ENCODE measurements around the gene MAN1C1. TPM values are rescaled to one million over a fixed set of nuclear protein-coding genes. Genes with fewer than 3 reads are reported as not detected.

The MAN1C1 gene
- total RNA-seq, 1 donor from 2014 or later = 29.1 TPM

DNA sequence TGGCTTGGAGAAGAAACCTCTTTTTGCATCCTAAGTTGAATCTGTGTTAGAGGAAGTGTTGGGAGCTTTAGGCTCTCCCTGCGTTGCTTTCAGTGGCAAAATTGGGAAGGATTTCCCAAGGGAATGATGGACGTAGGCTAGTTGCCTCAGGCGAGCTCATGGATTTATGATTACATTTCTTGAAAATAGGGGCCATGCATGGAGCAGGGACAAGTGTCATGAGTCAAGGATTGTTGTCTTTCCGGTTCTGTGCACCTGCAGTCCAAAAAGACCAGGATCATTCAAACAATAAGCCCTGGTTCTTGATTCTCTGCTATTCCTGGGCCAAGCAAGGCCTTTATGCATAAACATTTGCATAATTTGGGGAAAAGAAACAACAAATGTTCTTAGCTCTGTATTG lies 7.1 kb downstream of the MAN1C1 start:
- Mint-ChIP-seq H3K9me3 (ENCODE audit: unreplicated experiment) (no peaks in the 10 kb centered on the region), H3K36me3 (ENCODE audit: low read depth, unreplicated experiment) (peaks cover 19% of the 10 kb centered on the region), H3K27ac (ENCODE audit: unreplicated experiment) (no peak overlapping the region), H3K4me1 (ENCODE audit: unreplicated experiment) (peaks cover 24% of the 10 kb centered on the region), H3K4me3 (ENCODE audit: unreplicated experiment) (no peak overlapping the region), H3K27me3 (ENCODE audit: unreplicated experiment) (peaks cover 3% of the 10 kb centered on the region)
- DNase-seq (ENCODE audit: low spot score) = no peak
- TF ChIP-seq, protein P1, sequence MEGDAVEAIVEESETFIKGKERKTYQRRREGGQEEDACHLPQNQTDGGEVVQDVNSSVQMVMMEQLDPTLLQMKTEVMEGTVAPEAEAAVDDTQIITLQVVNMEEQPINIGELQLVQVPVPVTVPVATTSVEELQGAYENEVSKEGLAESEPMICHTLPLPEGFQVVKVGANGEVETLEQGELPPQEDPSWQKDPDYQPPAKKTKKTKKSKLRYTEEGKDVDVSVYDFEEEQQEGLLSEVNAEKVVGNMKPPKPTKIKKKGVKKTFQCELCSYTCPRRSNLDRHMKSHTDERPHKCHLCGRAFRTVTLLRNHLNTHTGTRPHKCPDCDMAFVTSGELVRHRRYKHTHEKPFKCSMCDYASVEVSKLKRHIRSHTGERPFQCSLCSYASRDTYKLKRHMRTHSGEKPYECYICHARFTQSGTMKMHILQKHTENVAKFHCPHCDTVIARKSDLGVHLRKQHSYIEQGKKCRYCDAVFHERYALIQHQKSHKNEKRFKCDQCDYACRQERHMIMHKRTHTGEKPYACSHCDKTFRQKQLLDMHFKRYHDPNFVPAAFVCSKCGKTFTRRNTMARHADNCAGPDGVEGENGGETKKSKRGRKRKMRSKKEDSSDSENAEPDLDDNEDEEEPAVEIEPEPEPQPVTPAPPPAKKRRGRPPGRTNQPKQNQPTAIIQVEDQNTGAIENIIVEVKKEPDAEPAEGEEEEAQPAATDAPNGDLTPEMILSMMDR (IDR thresholded peaks at IDR 0.05; ENCODE audit: unreplicated experiment) = no peak

DNA sequence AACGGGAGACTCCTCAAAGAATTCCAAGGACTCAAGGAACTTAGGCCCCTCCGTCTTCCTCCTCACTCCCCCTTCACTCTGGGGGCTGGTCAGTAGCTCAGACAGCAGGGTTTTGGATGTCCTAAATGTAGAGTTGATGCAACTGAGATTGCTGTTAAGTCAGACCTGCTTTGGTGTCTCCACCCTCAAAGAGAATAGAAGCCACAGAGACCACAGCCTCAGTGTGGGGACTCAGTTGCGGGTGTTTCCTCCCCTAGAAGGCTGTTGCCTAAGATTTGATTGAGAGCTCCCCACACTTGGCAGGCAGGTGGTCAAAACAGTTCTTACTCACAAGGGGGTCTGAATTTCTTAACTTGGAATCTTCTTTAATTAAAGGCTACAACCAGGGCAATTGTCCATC lies 7.6 kb downstream of the MAN1C1 start:
- peaks cover 23% of the 10 kb centered on the region for H3K4me1 Mint-ChIP-seq (ENCODE audit: unreplicated experiment)
- TF ChIP-seq, protein P1 (IDR thresholded peaks at IDR 0.05; ENCODE audit: unreplicated experiment) = no peak

DNA sequence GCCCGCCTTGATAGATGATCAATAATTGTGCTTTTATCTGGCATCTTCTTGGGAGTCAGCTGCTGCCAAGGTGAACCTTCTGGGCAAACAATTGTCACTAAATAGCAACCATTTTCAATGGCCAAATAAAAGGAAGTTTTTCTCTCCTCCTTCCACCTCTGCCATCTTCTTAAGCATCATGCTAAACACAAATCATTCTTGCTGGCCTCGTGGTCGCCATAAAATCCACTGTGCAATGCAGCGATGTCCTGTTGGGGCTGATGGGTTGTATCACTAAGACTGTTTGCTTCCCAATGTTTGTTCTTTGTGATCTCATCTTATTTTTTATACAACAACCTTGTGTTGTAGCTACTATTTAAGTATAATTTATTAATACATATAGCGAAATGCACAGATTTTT lies 8.0 kb downstream of the MAN1C1 start:
- no peak for DNase-seq (ENCODE audit: low spot score)
- no peak overlapping the region for H3K27ac Mint-ChIP-seq (ENCODE audit: unreplicated experiment)

More for the DNA sequence above, 7.6 kb downstream of the MAN1C1 start:
- H3K4me3 Mint-ChIP-seq (ENCODE audit: unreplicated experiment) = no peak overlapping the region
- peaks cover 19% of the 10 kb centered on the region for H3K36me3 Mint-ChIP-seq (ENCODE audit: low read depth, unreplicated experiment)
- DNase-seq (ENCODE audit: low spot score) = no peak
- peaks cover 2% of the 10 kb centered on the region for H3K27me3 Mint-ChIP-seq (ENCODE audit: unreplicated experiment)
- H3K9me3 Mint-ChIP-seq (ENCODE audit: unreplicated experiment) = no peaks in the 10 kb centered on the region
- no peak overlapping the region for H3K27ac Mint-ChIP-seq (ENCODE audit: unreplicated experiment)

DNA sequence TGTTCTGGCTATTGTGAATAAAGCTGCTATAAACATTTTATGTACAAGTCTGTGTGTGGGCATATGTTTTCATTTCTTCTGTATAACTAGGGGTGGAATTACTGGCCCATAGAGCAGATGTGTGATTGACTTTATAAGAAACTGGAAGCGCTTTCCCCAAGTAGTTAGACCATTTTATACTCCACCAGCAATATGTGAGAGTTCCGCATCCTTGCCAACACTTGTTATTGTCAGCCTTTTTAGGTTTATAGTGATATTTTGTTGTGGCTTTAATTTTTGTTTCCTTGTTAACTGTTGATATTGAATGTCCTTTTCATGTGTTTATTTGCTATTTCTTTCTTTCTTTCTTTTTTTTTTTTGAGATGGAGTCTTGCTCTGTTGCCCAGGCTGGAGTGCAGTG lies 9.4 kb downstream of the MAN1C1 start:
- no peak overlapping the region for H3K4me3 Mint-ChIP-seq (ENCODE audit: unreplicated experiment)
- no peaks in the 10 kb centered on the region for H3K9me3 Mint-ChIP-seq (ENCODE audit: unreplicated experiment)
- DNase-seq (ENCODE audit: low spot score) = no peak

More for the DNA sequence above, 8.0 kb downstream of the MAN1C1 start:
- Mint-ChIP-seq H3K27me3 (ENCODE audit: unreplicated experiment) (no peaks in the 10 kb centered on the region), H3K4me3 (ENCODE audit: unreplicated experiment) (no peak overlapping the region), H3K36me3 (ENCODE audit: low read depth, unreplicated experiment) (peaks cover 19% of the 10 kb centered on the region), H3K9me3 (ENCODE audit: unreplicated experiment) (no peaks in the 10 kb centered on the region), H3K4me1 (ENCODE audit: unreplicated experiment) (peaks cover 18% of the 10 kb centered on the region)
- TF ChIP-seq, protein P1 (IDR thresholded peaks at IDR 0.05; ENCODE audit: unreplicated experiment) = no peak

DNA sequence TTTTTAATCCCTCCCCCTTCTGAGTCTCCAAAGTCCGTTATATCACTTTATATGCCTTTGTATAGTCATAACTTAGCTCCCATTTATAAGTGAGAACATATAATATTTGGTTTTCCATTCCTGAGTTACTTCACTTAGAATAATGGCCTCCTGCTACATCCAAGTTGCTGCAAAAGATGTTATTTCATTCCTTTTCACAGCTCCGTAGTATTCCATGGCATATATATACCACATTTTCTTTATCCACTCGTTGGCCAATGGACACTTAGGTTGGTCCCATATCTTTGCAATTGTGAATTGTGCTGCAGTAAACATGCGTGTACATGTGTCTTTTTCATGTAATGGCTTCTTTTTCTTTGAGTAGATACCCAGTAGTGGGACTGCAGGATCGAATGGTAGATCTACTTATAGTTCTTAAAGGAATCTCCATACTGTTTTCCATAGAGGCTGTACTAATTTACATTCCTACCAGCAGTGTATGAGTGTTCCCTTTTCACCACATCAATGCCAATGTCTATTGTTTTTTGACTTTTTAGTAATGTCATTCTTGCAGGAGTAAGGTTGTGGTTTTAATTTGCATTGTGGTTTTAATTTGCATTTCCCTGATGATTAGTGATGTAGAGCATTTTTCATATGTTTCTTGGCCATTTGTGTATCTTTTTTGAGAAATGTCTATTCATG lies 12.3 kb downstream of the MAN1C1 start:
- TF ChIP-seq, protein P1 (IDR thresholded peaks at IDR 0.05; ENCODE audit: unreplicated experiment) = no peak
- no peak for DNase-seq (ENCODE audit: low spot score)
- peaks cover 19% of the 10 kb centered on the region for H3K4me1 Mint-ChIP-seq (ENCODE audit: unreplicated experiment)
- peaks cover 15% of the 10 kb centered on the region for H3K36me3 Mint-ChIP-seq (ENCODE audit: low read depth, unreplicated experiment)
- no peaks in the 10 kb centered on the region for H3K9me3 Mint-ChIP-seq (ENCODE audit: unreplicated experiment)
- no peak overlapping the region for H3K4me3 Mint-ChIP-seq (ENCODE audit: unreplicated experiment)
- H3K27ac Mint-ChIP-seq (ENCODE audit: unreplicated experiment) = no peak overlapping the region
- no peaks in the 10 kb centered on the region for H3K27me3 Mint-ChIP-seq (ENCODE audit: unreplicated experiment)

More for the DNA sequence above, 9.4 kb downstream of the MAN1C1 start:
- TF ChIP-seq, protein P1 (IDR thresholded peaks at IDR 0.05; ENCODE audit: unreplicated experiment) = no peak
- no peaks in the 10 kb centered on the region for H3K27me3 Mint-ChIP-seq (ENCODE audit: unreplicated experiment)
- peaks cover 10% of the 10 kb centered on the region for H3K4me1 Mint-ChIP-seq (ENCODE audit: unreplicated experiment)
- no peak overlapping the region for H3K27ac Mint-ChIP-seq (ENCODE audit: unreplicated experiment)
- H3K36me3 Mint-ChIP-seq (ENCODE audit: low read depth, unreplicated experiment) = peaks cover 18% of the 10 kb centered on the region

Measured in endothelial cell (in vitro differentiated cells).